Colonic mucosa (tissue), 4 donors: ENCODE results near the gene OR51A2. TPM values are rescaled to one million over a fixed set of nuclear protein-coding genes. Genes with fewer than 3 reads are reported as not detected.

Experiments
- DNase-seq: peaks from one replicate; pipeline ENCODE4 v3.0.0-alpha.2; 2020
- H3K27ac ChIP-seq: fragments of 200-600 bp; one replicate; pipeline ENCODE4 v1.8.0; 2021
- H3K27me3 ChIP-seq: fragments of 200-600 bp; one replicate; pipeline ENCODE4 v1.8.0; 2021
- H3K36me3 ChIP-seq: fragments of 200-600 bp; one replicate; pipeline ENCODE4 v1.8.0; 2021
- H3K4me1 ChIP-seq: fragments of 200-600 bp; one replicate; pipeline ENCODE4 v1.8.0; 2021; ENCODE audit warnings: mild to moderate bottlenecking
- H3K4me3 ChIP-seq: fragments of 200-600 bp; one replicate; pipeline ENCODE4 v1.8.0; 2021
- H3K9ac ChIP-seq, 2 donors: one replicate each; pipeline ENCODE4 v1.7.0; 2013; ENCODE audit warnings: control low read depth in 2 of 2, low read depth in 2 of 2, low read length in 2 of 2
- H3K9me3 ChIP-seq: fragments of 200-600 bp; one replicate; pipeline ENCODE4 v1.8.0; 2021
- intact Hi-C: fragments of 100-400 bp; cut with DNase I; formaldehyde crosslinking; loops from one replicate; pipeline ENCODE4 v1.14.1; 2022
- total RNA-seq, 2 donors: library from RNA; stranded (reverse); fragmentation: NEBNext Ultra II Directional in 1 of 2; extraction: Animal tissue kit (Norgen Biotek cat#: 25700) in 1 of 2; gene quantifications; one replicate each; pipeline ENCODE4 v1.2.1, GENCODE V29; 2021
- TF ChIP-seq, protein P1 (sequence below): fragments of 200-600 bp; IDR thresholded peaks from one replicate; pipeline ENCODE4 v1.8.0; 2022; ENCODE audit warnings: antibody characterized with exemption, mild to moderate bottlenecking
- donor health status: healthy.
- donor health status: DM: no; HTN: no; CAD: no.
- donor health status: DM: no; HTN: no; CAD: no.

OR51A2 gene
- total RNA-seq, 2 donors from 2014 or later = not detected

DNA sequence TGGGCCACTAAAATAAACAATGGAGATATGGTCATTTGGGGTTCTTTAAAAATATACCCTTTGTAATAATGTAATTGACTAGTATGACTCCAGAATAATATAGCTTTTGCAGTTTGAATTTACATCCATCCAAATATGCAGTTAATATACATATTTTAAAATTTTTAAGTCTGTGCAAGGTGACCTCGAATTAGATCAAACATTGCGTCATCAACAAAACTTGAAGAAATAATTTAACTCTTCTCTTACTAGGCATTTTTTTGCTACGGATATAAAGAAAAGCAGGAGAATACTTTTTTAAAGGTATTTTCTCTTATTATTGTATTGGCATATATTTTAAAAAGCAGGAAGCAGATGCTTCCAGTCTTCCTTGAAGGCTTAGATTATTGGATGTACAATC, 18.8 kb downstream of the OR51A2 start:
- H3K4me3 ChIP-seq = no peak overlapping the region
- intact Hi-C loops = no loop called here
- H3K9ac ChIP-seq = no peak overlapping the region
- no peaks in the 10 kb centered on the region for H3K9me3 ChIP-seq
- TF ChIP-seq, protein P1, sequence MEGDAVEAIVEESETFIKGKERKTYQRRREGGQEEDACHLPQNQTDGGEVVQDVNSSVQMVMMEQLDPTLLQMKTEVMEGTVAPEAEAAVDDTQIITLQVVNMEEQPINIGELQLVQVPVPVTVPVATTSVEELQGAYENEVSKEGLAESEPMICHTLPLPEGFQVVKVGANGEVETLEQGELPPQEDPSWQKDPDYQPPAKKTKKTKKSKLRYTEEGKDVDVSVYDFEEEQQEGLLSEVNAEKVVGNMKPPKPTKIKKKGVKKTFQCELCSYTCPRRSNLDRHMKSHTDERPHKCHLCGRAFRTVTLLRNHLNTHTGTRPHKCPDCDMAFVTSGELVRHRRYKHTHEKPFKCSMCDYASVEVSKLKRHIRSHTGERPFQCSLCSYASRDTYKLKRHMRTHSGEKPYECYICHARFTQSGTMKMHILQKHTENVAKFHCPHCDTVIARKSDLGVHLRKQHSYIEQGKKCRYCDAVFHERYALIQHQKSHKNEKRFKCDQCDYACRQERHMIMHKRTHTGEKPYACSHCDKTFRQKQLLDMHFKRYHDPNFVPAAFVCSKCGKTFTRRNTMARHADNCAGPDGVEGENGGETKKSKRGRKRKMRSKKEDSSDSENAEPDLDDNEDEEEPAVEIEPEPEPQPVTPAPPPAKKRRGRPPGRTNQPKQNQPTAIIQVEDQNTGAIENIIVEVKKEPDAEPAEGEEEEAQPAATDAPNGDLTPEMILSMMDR = no peak
- no peak overlapping the region for H3K27ac ChIP-seq
- no peaks in the 10 kb centered on the region for H3K27me3 ChIP-seq
- no peaks in the 10 kb centered on the region for H3K4me1 ChIP-seq
- H3K36me3 ChIP-seq = no peaks in the 10 kb centered on the region
- DNase-seq = no peak

DNA sequence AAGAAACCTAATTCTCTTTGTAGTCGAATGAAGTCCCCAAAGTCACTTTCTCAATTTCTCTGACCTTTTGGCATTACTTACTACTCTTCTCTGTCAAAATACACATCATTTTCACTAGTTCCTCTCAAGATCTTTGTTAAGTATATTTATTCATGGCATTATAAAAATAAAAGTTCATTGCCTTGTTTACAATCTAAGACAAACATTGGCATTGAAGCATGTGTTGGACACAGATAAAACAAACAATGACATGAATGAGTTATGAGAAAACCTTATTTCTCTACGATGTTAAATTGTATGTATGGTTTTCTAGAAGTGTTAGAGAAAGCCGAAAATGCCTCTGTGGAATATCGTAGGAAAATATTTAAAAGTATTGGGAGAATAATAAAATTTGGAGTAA, 22.8 kb downstream of the OR51A2 start:
- DNase-seq = no peak
- H3K36me3 ChIP-seq = no peaks in the 10 kb centered on the region
- no peaks in the 10 kb centered on the region for H3K27me3 ChIP-seq
- TF ChIP-seq, protein P1 = no peak
- H3K4me1 ChIP-seq = no peaks in the 10 kb centered on the region
- intact Hi-C loops = no loop called here
- no peaks in the 10 kb centered on the region for H3K9me3 ChIP-seq
- no peak overlapping the region for H3K4me3 ChIP-seq
- no peak overlapping the region for H3K27ac ChIP-seq
- no peak overlapping the region for H3K9ac ChIP-seq

DNA sequence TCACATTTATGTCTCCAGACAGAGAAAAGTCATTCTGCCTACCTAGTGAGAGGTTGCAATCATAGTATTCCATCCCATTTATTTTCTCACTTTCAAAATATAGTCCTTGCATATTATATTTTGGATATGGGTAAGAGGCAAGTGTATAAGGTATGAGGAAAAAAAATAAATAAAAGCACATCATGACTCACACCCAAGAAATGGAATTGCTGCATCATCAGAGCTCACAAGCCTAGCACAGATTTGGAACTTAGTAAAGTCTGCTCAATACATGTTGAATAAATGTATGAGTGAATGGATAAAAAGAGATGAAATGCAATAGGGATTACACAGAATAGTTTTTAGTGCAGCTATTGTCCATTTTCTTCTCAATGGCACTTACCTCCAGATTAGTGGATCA, 28.9 kb downstream of the OR51A2 start:
- Histone ChIP-seq H3K4me3 (no peak overlapping the region), H3K9me3 (no peaks in the 10 kb centered on the region), H3K36me3 (no peaks in the 10 kb centered on the region), H3K4me1 (no peaks in the 10 kb centered on the region), H3K9ac (no peak overlapping the region), H3K27ac (no peak overlapping the region), H3K27me3 (no peaks in the 10 kb centered on the region)
- no peak for DNase-seq
- intact Hi-C loops = no loop called here
- TF ChIP-seq, protein P1 = no peak

DNA sequence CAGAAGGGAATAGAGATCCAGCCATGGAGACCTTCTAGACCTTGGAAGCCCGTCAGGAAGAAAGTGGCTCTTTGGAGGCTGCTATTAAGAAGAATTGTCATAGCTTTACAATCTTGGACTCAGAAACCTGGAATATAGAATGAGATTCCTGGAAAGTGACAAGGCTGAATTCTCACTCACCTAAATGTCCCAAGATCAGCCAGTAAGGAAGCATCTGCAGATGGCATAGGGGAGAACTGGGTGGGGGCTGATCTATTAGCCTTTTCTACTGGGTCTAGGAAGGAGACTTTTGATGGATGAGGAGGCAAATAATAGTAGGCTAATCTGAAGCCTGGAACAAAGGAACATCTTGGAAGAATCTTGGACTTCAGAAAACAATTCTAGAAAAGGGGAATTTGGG, 31.3 kb downstream of the OR51A2 start, which contains the start of gene OR51G1:
Gene OR51G1, minus strand, starts transcription at position 101 of the 400 bp plus-strand sequence. Its CDS starts 0 bp downstream, at position 101.
- no peak within 1 kb of the TSS for H3K9ac ChIP-seq
- no peaks in the 10 kb centered on the region for H3K4me1 ChIP-seq
- H3K27me3 ChIP-seq = no peaks in the 10 kb centered on the region
- no peaks in the 10 kb centered on the region for H3K9me3 ChIP-seq
- H3K4me3 ChIP-seq = no peak within 1 kb of the TSS
- no peaks in the 10 kb centered on the region for H3K36me3 ChIP-seq
- H3K27ac ChIP-seq = no peak within 1 kb of the TSS
- intact Hi-C loops = no loop called here
- DNase-seq = no peak
- TF ChIP-seq, protein P1 = no peak

DNA sequence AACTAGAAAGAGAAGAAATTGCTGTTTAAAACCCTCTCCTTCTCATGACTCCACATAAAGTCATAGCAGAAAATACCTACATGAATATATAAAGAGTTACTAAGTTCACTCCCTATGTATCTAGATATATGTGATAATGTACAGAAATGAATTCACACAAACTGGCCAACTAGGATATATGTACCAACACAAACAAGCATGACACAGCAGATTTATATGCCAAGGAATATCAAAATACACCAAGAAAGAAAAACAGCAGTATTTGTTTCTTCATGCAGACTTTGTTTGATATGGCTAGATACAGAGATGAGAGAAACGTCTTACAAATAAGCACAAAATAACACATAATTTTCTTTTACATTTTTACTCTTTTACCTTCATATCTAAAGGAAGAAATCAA, 33.2 kb downstream of the OR51A2 start:
- H3K27ac ChIP-seq = no peak overlapping the region
- H3K9ac ChIP-seq = no peak overlapping the region
- H3K27me3 ChIP-seq = no peaks in the 10 kb centered on the region
- no peaks in the 10 kb centered on the region for H3K4me1 ChIP-seq
- H3K4me3 ChIP-seq = no peak overlapping the region
- no peak for DNase-seq
- intact Hi-C loops = no loop called here
- H3K36me3 ChIP-seq = no peaks in the 10 kb centered on the region
- no peaks in the 10 kb centered on the region for H3K9me3 ChIP-seq
- TF ChIP-seq, protein P1 = no peak

DNA sequence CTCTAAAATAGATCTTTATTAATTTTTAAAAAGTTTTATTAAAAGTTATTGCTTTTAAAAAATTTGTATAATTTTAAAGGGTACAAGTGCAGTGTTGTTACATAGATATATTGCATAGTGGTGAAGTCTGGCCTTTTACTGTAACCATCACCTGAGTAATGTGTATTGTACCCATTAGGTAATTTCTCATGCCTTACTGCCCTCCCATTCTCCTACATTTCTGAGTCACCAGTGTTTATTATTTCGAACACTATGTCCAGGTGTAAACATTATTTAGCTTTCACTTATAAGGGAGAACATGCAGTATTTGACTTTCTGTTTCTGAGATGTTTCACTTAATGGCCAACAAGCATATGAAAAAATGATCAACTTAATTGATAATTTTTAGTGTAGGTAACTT, 33.7 kb downstream of the OR51A2 start:
- H3K27ac ChIP-seq = no peak overlapping the region
- intact Hi-C loops = no loop called here
- DNase-seq = no peak
- H3K36me3 ChIP-seq = no peaks in the 10 kb centered on the region
- H3K4me3 ChIP-seq = no peak overlapping the region
- no peaks in the 10 kb centered on the region for H3K4me1 ChIP-seq
- no peaks in the 10 kb centered on the region for H3K9me3 ChIP-seq
- no peak overlapping the region for H3K9ac ChIP-seq
- TF ChIP-seq, protein P1 = no peak
- H3K27me3 ChIP-seq = no peaks in the 10 kb centered on the region
